Embryonic facial prominence (tissue), 1 donor: ENCODE measurements around the gene OR7C1.
"Not testable (repeated sequence)": the region's sequence is repeated elsewhere in the genome, so short reads cannot be mapped to it uniquely, and the experiment has no call there.

ENCODE experiments used
- DNase-seq: peaks from one replicate; pipeline ENCODE4 v3.0.0-alpha.2; 2016; ENCODE audit errors: extremely low spot score

Gene OR7C1

DNA sequence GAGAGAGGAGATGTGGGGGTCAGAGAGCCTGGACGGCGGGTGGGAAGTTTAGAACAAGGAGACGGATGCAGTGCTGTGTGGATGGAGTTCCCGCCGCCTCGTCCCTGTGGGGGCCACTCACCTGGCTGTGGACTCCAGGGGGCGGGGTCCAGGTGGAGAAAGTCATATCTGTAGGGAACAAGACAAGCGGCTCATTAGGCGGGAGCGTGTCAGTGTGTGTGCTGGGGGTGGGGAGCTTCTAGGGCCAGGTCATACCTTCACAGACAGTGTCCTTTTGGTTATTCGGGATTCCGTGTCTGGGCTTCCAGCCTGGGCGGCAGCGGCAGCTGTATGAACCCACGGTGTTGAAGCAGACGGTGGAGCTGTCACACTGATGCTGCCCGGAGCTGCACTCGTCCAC is 69.6 kb downstream of the OR7C1 start:
- not testable (repeated sequence) for DNase-seq

DNA sequence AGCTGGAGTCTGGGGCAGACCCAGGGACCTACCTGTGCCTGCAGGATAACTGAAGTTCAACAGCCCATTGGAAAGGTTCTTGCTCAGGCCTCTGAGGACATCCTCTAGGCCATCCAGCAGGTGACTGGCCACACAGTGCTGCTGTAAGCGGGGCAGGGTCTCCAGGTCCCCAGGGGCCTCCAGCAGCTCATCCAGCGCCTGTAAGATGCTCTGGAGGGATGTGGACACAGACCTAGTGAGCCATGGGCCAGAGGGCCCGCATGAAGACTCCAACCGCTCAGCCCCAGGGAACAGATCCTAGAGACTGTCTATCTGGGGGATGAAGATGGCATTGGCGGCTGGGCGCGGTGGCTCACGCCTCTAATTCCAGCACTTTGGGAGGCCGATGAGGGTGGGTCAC is 70.6 kb downstream of the OR7C1 start:
- DNase-seq: no peak

DNA sequence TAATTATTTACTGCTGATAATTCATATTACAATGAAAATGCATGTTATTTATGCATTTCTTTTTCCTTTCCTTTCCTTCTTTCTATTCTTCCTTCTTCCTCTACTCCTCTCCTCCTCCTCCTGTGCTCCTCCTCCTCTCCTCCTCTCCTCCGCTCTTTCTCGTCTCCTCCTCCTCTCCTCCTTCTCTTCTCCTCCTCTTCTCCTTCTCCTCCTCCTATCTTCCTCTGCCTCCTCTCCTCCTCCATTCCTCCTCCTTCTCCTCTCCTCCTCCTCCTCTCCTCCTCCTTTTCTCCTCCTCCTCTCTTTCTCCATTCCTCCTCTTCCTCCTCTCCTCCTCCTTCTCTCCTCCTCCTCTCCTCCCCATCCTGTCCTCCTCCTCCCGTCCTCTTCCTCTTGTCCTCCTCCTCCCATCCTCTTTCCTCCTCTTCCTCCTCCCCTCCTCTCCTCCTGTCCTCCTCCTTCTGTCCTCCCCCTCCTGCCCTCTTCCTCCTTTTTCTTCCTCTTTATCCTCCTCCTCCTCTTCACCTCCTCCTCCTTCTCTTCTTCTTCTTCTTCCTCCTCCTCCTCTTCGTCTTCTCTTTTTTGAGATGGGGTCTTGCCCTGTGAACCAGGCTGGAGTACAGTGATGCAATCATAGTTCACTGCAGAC is 71.4 kb downstream of the OR7C1 start:
- DNase-seq: no peak

- no peak for DNase-seq
Observed at GRCh38 chr19:14762111-14762510, 72.9 kb downstream of the OR7C1 start.

- no peak for DNase-seq
Observed at GRCh38 chr19:14761607-14762006, 73.4 kb downstream of the OR7C1 start.

DNA sequence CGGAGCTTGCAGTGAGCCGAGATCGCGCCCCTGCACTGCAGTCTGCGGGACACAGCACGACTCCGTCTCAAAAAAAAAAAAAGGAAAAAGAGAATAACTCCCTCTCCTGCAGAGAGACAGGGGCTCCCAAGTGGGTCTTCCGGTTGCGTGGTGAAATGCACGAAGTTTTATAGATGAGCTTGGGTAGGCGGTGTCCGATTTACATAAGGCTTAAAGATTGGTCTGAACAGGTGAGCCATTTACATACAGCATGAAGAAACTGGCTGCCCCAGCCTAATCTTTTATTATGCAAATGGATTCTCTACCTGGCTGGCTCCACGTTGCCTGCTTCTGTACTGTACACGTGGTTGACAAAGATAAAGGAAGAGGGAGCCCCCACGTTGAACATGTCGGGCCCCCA is 76.2 kb downstream of the OR7C1 start:
- no peak for DNase-seq

- DNase-seq: no peak
Observed at GRCh38 chr19:14748601-14749000, 86.4 kb downstream of the OR7C1 start.
